Measurements from ENCODE around the gene CLEC3B.

GRCh38 chr3:45081506-45082141, 55.5 kb downstream of the CLEC3B start:
- TF ChIP-seq NR3C1 (IDR thresholded peaks at IDR 0.05) (no peak), CTCF (IDR thresholded peaks at IDR 0.05) (no peak), ESRRA (IDR thresholded peaks at IDR 0.05; ENCODE audit: borderline replicate concordance, low read length) (no peak), USF2 (IDR thresholded peaks at IDR 0.05) (no peak), CEBPB (IDR thresholded peaks at IDR 0.05) (no peak), MAX (IDR thresholded peaks at IDR 0.05) (no peak), EP300 (IDR thresholded peaks at IDR 0.05) (no peak), POLR2A (IDR thresholded peaks at IDR 0.05; ENCODE audit: low read length) (no peak), ZSCAN20 (CRISPR knock-in tag; IDR thresholded peaks at IDR 0.05) (no peak), POLR2AphosphoS2 (conservative IDR thresholded peaks at IDR 0.05; ENCODE audit: low read length) (no peak), JUN (IDR thresholded peaks at IDR 0.05) (no peak), HDAC2 (IDR thresholded peaks at IDR 0.05) (no peak), RAD21 (conservative IDR thresholded peaks at IDR 0.05 in 1 of 2, IDR thresholded peaks at IDR 0.05 in 1 of 2) (no peak)
